ENCODE measurements around the gene NKD1.

The NKD1 gene

GRCh38 chr16:50526249-50526648 is 21.9 kb upstream of the NKD1 start:
- ChIA-PET POLR2A (no interaction called here), CTCF (interaction anchor here (1.0 to 2.2 kb wide), 2 partner anchors 14 to 16 kb away, joined by 3 to 6 read pairs; no protein-coding TSS in a partner anchor)
- no peak overlapping the region for H3K4me3 ChIP-seq (ENCODE audit: control insufficient read depth in 1 of 7, extremely low read depth in 1 of 7, insufficient read depth in 4 of 7, low read depth in 2 of 7, low read length in 6 of 7)
- peaks cover 2 to 19% (median 5%) of the 10 kb centered on the region in 5 experiments for H3K27me3 ChIP-seq (replicated peaks in 2 of 5; ENCODE audit: control insufficient read depth in 4 of 5, insufficient read depth in 5 of 5, low read length in 4 of 5)
- no peak for DNase-seq
- H3K36me3 ChIP-seq (ENCODE audit: control insufficient read depth in 4 of 4, insufficient read depth in 4 of 4, low read length in 3 of 4) = no peaks in the 10 kb centered on the region
- no peak overlapping the region for H3K27ac ChIP-seq (ENCODE audit: insufficient read depth in 1 of 2, low read depth in 1 of 2, low read length in 2 of 2, poor library complexity in 1 of 2, severe bottlenecking in 2 of 2)
- H3K4me1 ChIP-seq (ENCODE audit: control extremely low read depth in 1 of 4, control insufficient read depth in 4 of 4, insufficient read depth in 4 of 4, low read length in 3 of 4) = no peaks in the 10 kb centered on the region
- H3K9me3 ChIP-seq (ENCODE audit: control extremely low read depth in 1 of 5, control insufficient read depth in 4 of 5, insufficient read depth in 2 of 5, low read depth in 1 of 5, low read length in 4 of 5) = peaks cover 2 to 20% (median 11%) of the 10 kb centered on the region in 5 experiments
- WGBS (ENCODE audit: insufficient coverage) = 100% methylated on average over 1 of the region's 4 CpGs

GRCh38 chr16:50526796-50527195 is 21.4 kb upstream of the NKD1 start:
- no peaks in the 10 kb centered on the region for H3K4me1 ChIP-seq (ENCODE audit: control extremely low read depth in 1 of 4, control insufficient read depth in 4 of 4, insufficient read depth in 4 of 4, low read length in 3 of 4)
- 96% methylated on average over 6 of the region's 6 CpGs for WGBS (ENCODE audit: insufficient coverage)
- H3K27ac ChIP-seq (ENCODE audit: insufficient read depth in 1 of 2, low read depth in 1 of 2, low read length in 2 of 2, poor library complexity in 1 of 2, severe bottlenecking in 2 of 2) = no peak overlapping the region
- peaks cover under 1 to 13% (median 4%) of the 10 kb centered on the region in 5 experiments for H3K27me3 ChIP-seq (replicated peaks in 2 of 5; ENCODE audit: control insufficient read depth in 4 of 5, insufficient read depth in 5 of 5, low read length in 4 of 5)
- H3K4me3 ChIP-seq (ENCODE audit: control insufficient read depth in 1 of 7, extremely low read depth in 1 of 7, insufficient read depth in 4 of 7, low read depth in 2 of 7, low read length in 6 of 7) = no peak overlapping the region
- no peaks in the 10 kb centered on the region for H3K36me3 ChIP-seq (ENCODE audit: control insufficient read depth in 4 of 4, insufficient read depth in 4 of 4, low read length in 3 of 4)
- ChIA-PET CTCF (no interaction called here), POLR2A (no interaction called here)
- peaks cover 2 to 20% (median 11%) of the 10 kb centered on the region in 5 experiments for H3K9me3 ChIP-seq (ENCODE audit: control extremely low read depth in 1 of 5, control insufficient read depth in 4 of 5, insufficient read depth in 2 of 5, low read depth in 1 of 5, low read length in 4 of 5)
- DNase-seq = no peak

- Histone ChIP-seq H3K4me1 (ENCODE audit: control extremely low read depth in 1 of 4, control insufficient read depth in 4 of 4, insufficient read depth in 4 of 4, low read length in 3 of 4) (no peaks in the 10 kb centered on the region), H3K36me3 (ENCODE audit: control insufficient read depth in 4 of 4, insufficient read depth in 4 of 4, low read length in 3 of 4) (no peaks in the 10 kb centered on the region), H3K9me3 (ENCODE audit: control extremely low read depth in 1 of 5, control insufficient read depth in 4 of 5, insufficient read depth in 2 of 5, low read depth in 1 of 5, low read length in 4 of 5) (peaks cover 2 to 20% (median 11%) of the 10 kb centered on the region in 5 experiments), H3K27ac (ENCODE audit: insufficient read depth in 1 of 2, low read depth in 1 of 2, low read length in 2 of 2, poor library complexity in 1 of 2, severe bottlenecking in 2 of 2) (no peak overlapping the region), H3K4me3 (ENCODE audit: control insufficient read depth in 1 of 7, extremely low read depth in 1 of 7, insufficient read depth in 4 of 7, low read depth in 2 of 7, low read length in 6 of 7) (no peak overlapping the region), H3K27me3 (replicated peaks in 2 of 5; ENCODE audit: control insufficient read depth in 4 of 5, insufficient read depth in 5 of 5, low read length in 4 of 5) (peaks cover 0 to 9% (median 3%) of the 10 kb centered on the region in 5 experiments)
- POLR2A ChIA-PET = no interaction called here
- WGBS (ENCODE audit: insufficient coverage) = 100% methylated on average over 1 of the region's 1 CpG
- CTCF ChIA-PET = no interaction called here
- no peak for DNase-seq
Measured at GRCh38 chr16:50528820-50529219, 19.4 kb upstream of the NKD1 start.

GRCh38 chr16:50529334-50529733 is 18.9 kb upstream of the NKD1 start:
- no peaks in the 10 kb centered on the region for H3K4me1 ChIP-seq (ENCODE audit: control extremely low read depth in 1 of 4, control insufficient read depth in 4 of 4, insufficient read depth in 4 of 4, low read length in 3 of 4)
- no peak overlapping the region for H3K4me3 ChIP-seq (ENCODE audit: control insufficient read depth in 1 of 7, extremely low read depth in 1 of 7, insufficient read depth in 4 of 7, low read depth in 2 of 7, low read length in 6 of 7)
- CTCF ChIA-PET = no interaction called here
- no peaks in the 10 kb centered on the region for H3K36me3 ChIP-seq (ENCODE audit: control insufficient read depth in 4 of 4, insufficient read depth in 4 of 4, low read length in 3 of 4)
- H3K9me3 ChIP-seq (ENCODE audit: control extremely low read depth in 1 of 5, control insufficient read depth in 4 of 5, insufficient read depth in 2 of 5, low read depth in 1 of 5, low read length in 4 of 5) = peaks cover 2 to 20% (median 11%) of the 10 kb centered on the region in 5 experiments
- H3K27ac ChIP-seq (ENCODE audit: insufficient read depth in 1 of 2, low read depth in 1 of 2, low read length in 2 of 2, poor library complexity in 1 of 2, severe bottlenecking in 2 of 2) = no peak overlapping the region
- no peak for DNase-seq
- H3K27me3 ChIP-seq (replicated peaks in 2 of 5; ENCODE audit: control insufficient read depth in 4 of 5, insufficient read depth in 5 of 5, low read length in 4 of 5) = peaks cover 0 to 9% (median 3%) of the 10 kb centered on the region in 5 experiments
- POLR2A ChIA-PET = no interaction called here

GRCh38 chr16:50530277-50531236 is 17.6 kb upstream of the NKD1 start:
- Histone ChIP-seq H3K27ac (ENCODE audit: insufficient read depth in 1 of 2, low read depth in 1 of 2, low read length in 2 of 2, poor library complexity in 1 of 2, severe bottlenecking in 2 of 2) (no peak overlapping the region), H3K9me3 (ENCODE audit: control extremely low read depth in 1 of 5, control insufficient read depth in 4 of 5, insufficient read depth in 2 of 5, low read depth in 1 of 5, low read length in 4 of 5) (peaks cover 4 to 23% (median 11%) of the 10 kb centered on the region in 5 experiments), H3K4me3 (ENCODE audit: control insufficient read depth in 1 of 7, extremely low read depth in 1 of 7, insufficient read depth in 4 of 7, low read depth in 2 of 7, low read length in 6 of 7) (no peak overlapping the region), H3K36me3 (ENCODE audit: control insufficient read depth in 4 of 4, insufficient read depth in 4 of 4, low read length in 3 of 4) (no peaks in the 10 kb centered on the region), H3K27me3 (replicated peaks in 2 of 5; ENCODE audit: control insufficient read depth in 4 of 5, insufficient read depth in 5 of 5, low read length in 4 of 5) (peaks cover 2 to 9% (median 3%) of the 10 kb centered on the region in 5 experiments), H3K4me1 (ENCODE audit: control extremely low read depth in 1 of 4, control insufficient read depth in 4 of 4, insufficient read depth in 4 of 4, low read length in 3 of 4) (no peaks in the 10 kb centered on the region)
- ChIA-PET CTCF (interaction anchor here (0.6 to 1.5 kb wide), 2 partner anchors 10 to 448 kb away, joined by 3 read pairs; no protein-coding TSS in a partner anchor), POLR2A (no interaction called here)
- WGBS (ENCODE audit: insufficient coverage) = 93% methylated on average over 13 of the region's 13 CpGs
- DNase-seq = no peak

GRCh38 chr16:50531359-50531758 is 16.8 kb upstream of the NKD1 start:
- ChIA-PET CTCF (interaction anchor here (1.5 kb wide), 1 partner anchor 9 kb away, joined by 3 read pairs; no protein-coding TSS in a partner anchor), POLR2A (no interaction called here)

GRCh38 chr16:50531901-50532300 is 16.3 kb upstream of the NKD1 start:
- ChIA-PET POLR2A (no interaction called here), CTCF (interaction anchor here (0.8 to 1.5 kb wide), 3 partner anchors 9 to 11 kb away, joined by 3 to 4 read pairs (median 3); no protein-coding TSS in a partner anchor)
- 93% methylated on average over 2 of the region's 3 CpGs for WGBS (ENCODE audit: insufficient coverage)
- DNase-seq = no peak
- no peak overlapping the region for H3K4me3 ChIP-seq (ENCODE audit: control insufficient read depth in 1 of 7, extremely low read depth in 1 of 7, insufficient read depth in 4 of 7, low read depth in 2 of 7, low read length in 6 of 7)
- no peak overlapping the region for H3K27ac ChIP-seq (ENCODE audit: insufficient read depth in 1 of 2, low read depth in 1 of 2, low read length in 2 of 2, poor library complexity in 1 of 2, severe bottlenecking in 2 of 2)
- H3K9me3 ChIP-seq (ENCODE audit: control extremely low read depth in 1 of 5, control insufficient read depth in 4 of 5, insufficient read depth in 2 of 5, low read depth in 1 of 5, low read length in 4 of 5) = peaks cover 4 to 23% (median 11%) of the 10 kb centered on the region in 5 experiments
- no peaks in the 10 kb centered on the region for H3K36me3 ChIP-seq (ENCODE audit: control insufficient read depth in 4 of 4, insufficient read depth in 4 of 4, low read length in 3 of 4)
- peaks cover 2 to 4% (median 3%) of the 10 kb centered on the region in 5 experiments for H3K27me3 ChIP-seq (replicated peaks in 2 of 5; ENCODE audit: control insufficient read depth in 4 of 5, insufficient read depth in 5 of 5, low read length in 4 of 5)
- no peaks in the 10 kb centered on the region for H3K4me1 ChIP-seq (ENCODE audit: control extremely low read depth in 1 of 4, control insufficient read depth in 4 of 4, insufficient read depth in 4 of 4, low read length in 3 of 4)

More at GRCh38 chr16:50531359-50531758, 16.8 kb upstream of the NKD1 start:
- H3K27me3 ChIP-seq (replicated peaks in 2 of 5; ENCODE audit: control insufficient read depth in 4 of 5, insufficient read depth in 5 of 5, low read length in 4 of 5) = peaks cover 2 to 7% (median 3%) of the 10 kb centered on the region in 5 experiments
- no peaks in the 10 kb centered on the region for H3K4me1 ChIP-seq (ENCODE audit: control extremely low read depth in 1 of 4, control insufficient read depth in 4 of 4, insufficient read depth in 4 of 4, low read length in 3 of 4)
- WGBS (ENCODE audit: insufficient coverage) = 100% methylated on average over 2 of the region's 2 CpGs
- no peak for DNase-seq
- H3K4me3 ChIP-seq (ENCODE audit: control insufficient read depth in 1 of 7, extremely low read depth in 1 of 7, insufficient read depth in 4 of 7, low read depth in 2 of 7, low read length in 6 of 7) = no peak overlapping the region
- peaks cover 4 to 23% (median 11%) of the 10 kb centered on the region in 5 experiments for H3K9me3 ChIP-seq (ENCODE audit: control extremely low read depth in 1 of 5, control insufficient read depth in 4 of 5, insufficient read depth in 2 of 5, low read depth in 1 of 5, low read length in 4 of 5)
- H3K36me3 ChIP-seq (ENCODE audit: control insufficient read depth in 4 of 4, insufficient read depth in 4 of 4, low read length in 3 of 4) = no peaks in the 10 kb centered on the region
- no peak overlapping the region for H3K27ac ChIP-seq (ENCODE audit: insufficient read depth in 1 of 2, low read depth in 1 of 2, low read length in 2 of 2, poor library complexity in 1 of 2, severe bottlenecking in 2 of 2)

Measured in common myeloid progenitor, CD34-positive (primary cell).